GM19193 (cell line): ENCODE results near the gene COPS6.
A peak's percentile ranks its signal among the peaks of the same experiment; 100 is the strongest.

Experiments used
- POLR2A ChIP-seq: IDR thresholded peaks from 4 replicates; pipeline ENCODE4 v1.6.1; 2011; ENCODE audit not compliant: insufficient read depth, insufficient read length; ENCODE audit errors: extremely low read depth

The COPS6 gene

DNA sequence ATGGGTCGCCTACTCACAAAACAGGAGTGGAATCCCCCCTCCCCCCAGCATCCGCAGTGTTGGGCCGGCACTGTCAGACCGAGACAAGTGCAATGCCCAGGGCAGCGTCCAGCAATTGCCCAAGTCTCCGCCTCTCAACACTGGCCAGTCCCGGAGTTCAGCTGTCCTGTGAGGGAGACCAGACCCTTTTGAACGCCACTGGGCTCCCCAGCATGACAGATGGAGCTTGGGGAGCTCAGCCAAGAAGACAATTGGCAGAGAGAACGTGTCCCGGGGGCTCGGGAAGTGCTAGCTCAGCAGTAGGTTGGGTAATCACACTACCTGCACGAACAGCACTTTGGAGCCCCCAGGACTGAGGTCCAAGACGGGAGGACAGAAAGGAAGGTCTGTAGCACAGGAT is 4.7 kb downstream of the COPS6 start:
- no peak for TF ChIP-seq POLR2A

GRCh38 chr7:100093925-100094486 is 5.2 kb downstream of the COPS6 start:
- TF ChIP-seq POLR2A: peak; percentile 36

DNA sequence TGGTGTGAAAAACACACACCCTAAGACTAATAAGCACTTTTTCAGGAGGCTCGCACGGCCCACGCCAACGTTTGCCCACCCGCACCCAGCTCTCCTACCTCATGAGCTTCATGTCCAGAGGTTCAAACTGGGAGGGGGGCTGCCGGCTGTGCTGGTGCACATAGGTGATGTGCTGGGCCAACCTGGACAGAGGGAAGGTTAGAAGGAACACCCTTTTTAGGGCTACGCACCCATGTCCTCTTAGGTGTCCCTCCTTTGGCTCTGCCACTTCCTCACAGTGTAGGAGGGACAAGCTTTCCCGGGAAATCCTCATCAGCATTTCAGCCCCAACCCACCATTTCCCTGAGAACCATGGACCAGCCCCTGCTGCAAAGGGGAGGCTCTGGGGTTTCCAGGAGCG is 6.5 kb downstream of the COPS6 start:
- no peak for TF ChIP-seq POLR2A

DNA sequence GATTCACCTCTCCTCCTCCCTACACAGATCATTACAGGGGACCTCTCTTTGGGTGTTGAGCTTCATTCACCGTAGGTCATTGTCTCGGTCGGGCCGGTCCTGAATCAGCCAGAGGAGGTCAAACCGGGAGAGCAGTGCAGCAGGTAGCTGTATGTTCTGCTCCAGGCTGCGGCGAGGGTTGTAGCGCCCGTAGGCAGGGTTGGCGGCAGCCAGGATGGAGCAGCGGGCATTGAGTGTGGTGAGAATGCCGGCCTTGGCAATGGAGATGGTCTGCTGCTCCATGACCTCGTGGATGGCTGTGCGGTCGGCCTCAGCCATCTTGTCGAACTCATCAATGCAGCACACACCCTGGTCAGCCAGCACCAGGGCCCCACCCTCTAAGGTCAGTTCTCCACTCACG is 6.9 kb downstream of the COPS6 start:
- TF ChIP-seq POLR2A: no peak

DNA sequence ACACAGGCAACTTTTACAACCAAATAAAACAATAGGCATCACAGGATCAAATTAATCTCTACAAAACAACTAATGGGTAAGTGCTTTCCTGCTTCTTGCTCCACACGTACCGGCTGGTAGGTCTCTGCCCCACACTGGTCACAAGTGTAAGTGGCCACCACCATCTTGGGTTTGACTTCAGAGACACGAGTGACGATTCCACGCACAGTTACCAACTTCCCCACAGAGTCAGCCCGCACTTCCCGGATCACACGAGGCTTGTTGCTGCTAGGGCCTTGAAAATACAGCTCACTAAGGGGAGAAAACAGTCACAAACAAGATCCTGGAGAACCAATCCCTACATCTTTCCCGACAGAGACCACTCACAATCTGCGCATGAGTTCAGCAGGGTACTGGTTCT is 10.1 kb downstream of the COPS6 start:
- no peak for TF ChIP-seq POLR2A

GRCh38 chr7:100099452-100099851 is 10.7 kb downstream of the COPS6 start:
- TF ChIP-seq POLR2A: no peak

- TF ChIP-seq POLR2A: no peak
These were observed 11.7 kb downstream of the COPS6 start for GRCh38 chr7:100100420-100101015.

DNA sequence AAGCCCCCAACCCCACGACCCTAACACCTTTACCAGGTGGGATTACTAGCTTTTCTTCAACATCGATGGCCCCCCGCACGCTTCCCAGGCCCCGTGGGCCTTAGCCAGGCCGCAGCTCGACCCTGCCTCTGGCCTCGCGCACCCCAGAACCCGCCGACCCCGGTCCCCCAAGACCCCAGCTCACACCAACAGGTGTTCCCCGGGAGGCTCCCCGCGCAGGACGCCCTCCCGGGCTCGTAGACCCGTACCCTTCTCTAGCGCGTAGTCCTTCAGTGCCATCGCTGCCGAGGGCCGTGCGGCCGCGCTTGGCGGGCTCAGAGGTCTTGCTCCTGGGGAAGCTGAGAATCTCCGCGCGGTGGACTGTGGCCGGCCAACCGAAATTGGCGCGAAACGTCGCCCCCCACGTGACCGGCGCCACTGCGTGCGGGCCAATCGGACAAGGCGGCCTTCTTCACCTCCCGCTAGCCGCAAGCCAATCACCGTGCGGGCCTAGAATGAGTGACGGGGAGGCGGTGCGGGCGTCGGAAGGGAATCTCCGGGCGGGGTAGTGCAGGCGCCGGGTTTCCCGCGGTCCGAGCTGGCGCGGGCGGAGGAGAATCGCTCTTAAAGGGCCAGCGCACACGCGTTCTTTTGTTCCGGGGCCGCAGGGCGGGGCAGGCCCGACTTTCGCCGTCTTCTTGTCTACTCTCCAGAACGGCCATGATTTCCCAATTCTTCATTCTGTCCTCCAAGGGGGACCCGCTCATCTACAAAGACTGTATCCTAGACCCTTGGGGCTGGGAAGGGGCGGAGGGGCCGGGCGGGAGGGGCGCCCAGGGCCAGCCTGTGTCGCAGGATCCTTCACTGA is 12.5 kb downstream of the COPS6 start, which contains the start of the genes AP4M1 and MCM7:
Gene AP4M1 (plus strand): TSS at position 628 of the 847 bp plus-strand sequence. CDS start 72 bp downstream, at position 700.
Gene MCM7 (minus strand): TSS at position 382 of the 847 bp plus-strand sequence. CDS start 103 bp downstream, at position 279.
- peak; percentile 79 for TF ChIP-seq POLR2A

GRCh38 chr7:100102950-100103840 is 14.4 kb downstream of the COPS6 start:
- no peak for TF ChIP-seq POLR2A

DNA sequence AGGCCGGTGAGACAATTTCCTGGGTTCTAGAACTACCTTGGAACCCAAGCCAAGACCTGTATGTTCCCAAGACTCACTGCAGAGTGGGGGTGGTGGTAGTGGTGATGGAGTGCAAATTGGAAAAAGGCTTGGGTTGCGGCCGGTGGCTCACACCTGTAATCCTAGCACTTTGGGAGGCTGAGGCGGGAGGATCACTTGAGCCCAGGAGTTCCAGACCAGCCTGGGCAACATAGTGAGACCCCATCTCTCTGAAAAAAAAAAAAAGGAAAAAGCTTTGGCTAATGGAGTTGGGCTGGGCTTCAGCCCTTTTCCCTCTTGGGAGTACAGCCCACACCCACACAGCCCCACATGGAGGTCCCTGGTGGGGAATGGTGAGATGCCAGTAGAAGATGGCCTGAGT is 16.8 kb downstream of the COPS6 start:
- TF ChIP-seq POLR2A: no peak

DNA sequence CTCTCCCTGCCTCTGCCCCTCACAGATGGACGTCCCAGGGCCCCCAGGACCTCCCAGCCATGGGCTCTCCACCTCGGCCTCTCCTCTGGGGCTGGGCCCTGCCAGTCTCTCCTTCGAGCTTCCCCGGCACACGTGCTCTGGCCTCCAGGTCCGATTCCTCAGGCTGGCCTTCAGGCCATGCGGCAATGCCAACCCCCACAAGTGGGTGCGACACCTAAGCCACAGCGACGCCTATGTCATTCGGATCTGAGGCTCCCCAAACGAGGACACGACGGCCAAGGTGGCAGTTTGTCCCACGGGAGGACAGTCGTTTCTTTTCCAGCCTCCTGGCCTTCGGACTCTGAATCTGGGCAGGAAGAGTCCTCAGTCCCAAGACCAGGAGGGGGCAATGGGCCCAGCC is 17.9 kb downstream of the COPS6 start:
- TF ChIP-seq POLR2A: no peak

DNA sequence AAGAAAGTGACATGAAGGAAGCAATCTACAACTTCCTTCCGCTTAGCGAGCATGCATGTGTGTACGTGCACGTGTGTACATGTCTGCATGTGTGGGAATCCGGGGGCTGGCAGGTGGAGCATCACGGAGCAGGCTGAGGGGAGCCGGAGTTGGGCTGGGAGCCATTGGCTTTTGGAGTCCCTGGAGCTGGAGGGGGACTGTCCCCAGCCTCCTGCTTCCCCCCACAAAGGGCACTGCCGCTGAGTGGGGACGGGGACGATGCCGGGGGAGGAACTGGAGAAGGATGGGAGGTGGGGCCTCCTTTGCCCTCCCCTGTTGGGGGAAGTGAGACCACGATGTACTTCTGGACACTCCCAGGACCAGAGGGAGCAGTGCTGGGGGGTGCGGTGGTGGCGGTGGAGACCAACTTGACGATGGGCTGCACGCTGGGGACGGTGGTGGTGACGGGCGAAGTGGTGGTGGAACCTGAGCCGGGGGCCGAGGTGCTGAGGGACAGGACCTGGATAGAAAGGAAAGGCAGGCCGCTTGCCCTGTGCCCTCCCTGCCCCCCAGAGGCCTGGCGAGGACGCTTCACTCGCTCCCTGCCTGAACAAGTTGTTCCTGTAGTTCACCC is 18.5 kb downstream of the COPS6 start:
- TF ChIP-seq POLR2A: no peak

DNA sequence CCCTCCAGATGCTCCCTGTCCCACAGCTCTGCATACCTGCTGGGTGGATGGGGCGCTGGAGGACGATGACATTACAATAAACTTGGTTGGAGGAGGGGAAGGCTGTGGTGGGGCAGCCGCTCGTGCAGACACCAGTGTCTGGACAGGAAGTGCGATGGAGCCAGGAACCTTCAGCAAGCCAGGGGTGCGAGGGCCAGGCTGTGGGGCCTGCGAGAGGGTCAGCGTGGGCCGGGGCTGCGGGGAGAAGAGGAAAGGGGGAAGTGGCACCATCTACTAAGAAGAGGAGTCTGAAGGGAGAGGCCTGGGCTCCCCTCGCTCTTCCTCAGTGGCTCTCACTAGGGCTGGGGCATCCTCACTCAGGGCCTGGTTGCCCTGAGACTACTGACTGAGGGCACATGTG is 19.1 kb downstream of the COPS6 start:
- no peak for TF ChIP-seq POLR2A

DNA sequence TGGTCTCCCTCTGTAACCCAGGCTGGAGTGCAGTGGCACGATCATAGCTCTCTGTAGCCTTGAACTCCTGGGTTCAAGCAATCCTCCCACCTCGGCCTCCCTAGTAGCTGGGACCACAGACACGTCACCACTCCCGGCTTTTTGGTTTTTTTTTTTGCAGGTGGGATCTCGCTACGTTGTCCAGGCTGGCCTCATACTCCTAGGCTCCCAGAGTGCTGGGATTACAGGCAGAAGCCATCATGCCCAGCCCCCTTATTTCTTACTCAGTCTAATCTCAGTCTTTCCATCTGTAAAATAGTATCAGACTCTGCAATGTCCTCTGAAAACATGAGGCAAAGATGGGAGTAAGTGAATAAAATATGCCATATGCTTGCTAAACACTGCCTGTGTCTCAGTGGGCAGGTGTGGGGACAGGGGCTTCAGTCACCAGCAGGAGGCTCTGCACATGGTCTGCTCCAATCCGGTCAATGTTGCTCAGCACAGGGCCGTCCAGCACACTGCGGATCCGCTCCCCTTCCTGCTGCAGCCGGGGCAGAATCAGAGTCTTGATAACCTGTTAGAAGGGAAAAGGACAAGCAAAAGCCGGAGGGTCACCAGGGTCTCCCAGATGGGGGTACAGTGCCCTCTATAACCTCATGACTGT is 20.9 kb downstream of the COPS6 start:
- no peak for TF ChIP-seq POLR2A
